Measurements from ENCODE around the gene FSHB. TPM values are rescaled to one million over a fixed set of nuclear protein-coding genes. Genes with fewer than 3 reads are reported as not detected.

Gene FSHB
- total RNA-seq, 1 experiment from 2014 or later = not detected

GRCh38 chr11:30244265-30244664 lies 13.5 kb downstream of the FSHB start:
- H3K27me3 Mint-ChIP-seq (ENCODE audit: low read depth) = peaks cover 2% of the 10 kb centered on the region; the same call in 1 of the 2 replicates
- no peak overlapping the region for H3K4me2 ChIP-seq (ENCODE audit: insufficient read depth, insufficient read length, low read length)

More at GRCh38 chr11:30244265-30244664, 13.5 kb downstream of the FSHB start:
- H3K4me1 Mint-ChIP-seq = no peaks in the 10 kb centered on the region
- Histone ChIP-seq H3K27ac (ENCODE audit: insufficient read length, low read depth, low read length) (no peak overlapping the region), H3K9me3 (ENCODE audit: control insufficient read depth, low read depth, low read length) (no peaks in the 10 kb centered on the region), H2BK20ac (ENCODE audit: low read depth, low read length, poor library complexity, severe bottlenecking) (no peak overlapping the region), H3K18ac (ENCODE audit: insufficient read length, low read depth, low read length) (no peak overlapping the region), H2BK5ac (ENCODE audit: insufficient read length, low read length) (no peak overlapping the region), H2BK15ac (ENCODE audit: low read depth, low read length) (no peak overlapping the region), H3K9ac (ENCODE audit: extremely low read depth, insufficient read length, low read length) (no peak overlapping the region), H3K27me3 (ENCODE audit: insufficient read depth, low read length) (no peaks in the 10 kb centered on the region), H2BK120ac (ENCODE audit: low read depth, low read length, poor library complexity, severe bottlenecking) (no peak overlapping the region), H3K4ac (ENCODE audit: low read depth, low read length) (no peak overlapping the region), H2AK5ac (ENCODE audit: insufficient read length, low read length) (no peak overlapping the region), H4K5ac (ENCODE audit: insufficient read length, low read depth, low read length) (no peak overlapping the region), H3K56ac (ENCODE audit: insufficient read length, low read depth, low read length) (no peak overlapping the region), H3K23me2 (ENCODE audit: insufficient read length, low read depth, low read length, poor library complexity, severe bottlenecking) (no peaks in the 10 kb centered on the region), H3K79me2 (ENCODE audit: insufficient read depth, low read length) (no peaks in the 10 kb centered on the region), H3T11ph (ENCODE audit: low read length) (no peak overlapping the region), H3K4me1 (ENCODE audit: insufficient read depth, low read length) (no peaks in the 10 kb centered on the region), H4K91ac (ENCODE audit: insufficient read length, low read depth, low read length) (no peak overlapping the region), H3K79me1 (ENCODE audit: insufficient read depth, low read depth, low read length, poor library complexity, severe bottlenecking) (no peaks in the 10 kb centered on the region), H4K20me1 (ENCODE audit: control insufficient read depth, insufficient read depth, insufficient read length) (no peaks in the 10 kb centered on the region), H2BK12ac (ENCODE audit: insufficient read length, low read depth, low read length) (no peak overlapping the region), H3K14ac (ENCODE audit: insufficient read depth, low read length) (no peak overlapping the region), H2AFZ (ENCODE audit: low read length) (no peak overlapping the region), H3K23ac (ENCODE audit: insufficient read length, low read depth, low read length) (no peak overlapping the region), H4K8ac (replicated peaks; ENCODE audit: insufficient read length, low read depth, low read length) (no peak overlapping the region)
- no peaks in the 10 kb centered on the region for H3K9me3 Mint-ChIP-seq
- H3K36me3 Mint-ChIP-seq (ENCODE audit: insufficient read depth in 1 of 3, low read depth in 3 of 3) = no peaks in the 10 kb centered on the region
- DNase-seq = no peak
- no peak overlapping the region for H3K27ac Mint-ChIP-seq
- no peak overlapping the region for H3K4me3 Mint-ChIP-seq
- no peak for TF ChIP-seq CTCF (conservative IDR thresholded peaks at IDR 0.05)
- no CpG with 5 or more reads among the region's 1 CpG for WGBS (ENCODE audit: extremely low coverage, insufficient read length, low lambda C conversion rate)

Measured in H9 (cell line).